ENCODE measurements around the gene TAF3.

Gene TAF3

DNA sequence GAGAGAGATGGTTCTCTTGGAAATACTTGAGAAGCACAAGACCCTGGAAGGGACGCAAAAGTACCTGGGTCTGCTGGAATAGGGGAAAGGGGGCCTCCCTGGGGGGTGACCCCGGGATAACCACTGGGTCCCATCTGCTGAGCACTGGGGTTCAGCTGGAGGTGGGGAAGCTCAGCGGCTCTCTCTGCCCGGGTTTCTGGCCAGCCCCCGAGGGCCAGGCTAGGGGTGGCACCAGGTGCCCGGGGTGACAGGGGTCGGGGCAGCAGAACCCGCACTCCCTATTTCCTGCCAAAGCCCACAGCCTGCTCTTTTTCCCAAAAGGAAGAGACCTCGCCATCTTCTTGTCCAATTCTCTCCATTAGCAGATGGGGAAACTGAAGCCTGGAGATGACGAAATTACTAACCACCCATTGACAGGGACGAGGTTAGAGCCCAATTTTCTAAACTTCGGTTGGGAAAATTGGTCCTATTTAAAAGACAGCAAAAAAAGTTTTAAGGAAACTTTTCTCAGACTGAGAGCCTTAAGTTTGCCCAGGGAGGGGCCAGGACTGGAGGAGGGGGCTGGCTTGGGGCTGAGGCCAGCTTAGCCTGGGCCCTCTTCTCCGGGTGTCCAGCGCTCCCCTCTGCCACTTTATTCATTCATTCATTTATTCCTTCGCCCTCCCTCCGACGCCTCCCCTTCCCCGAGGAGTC lies 218.3 kb downstream of the TAF3 start:
- no peak overlapping the region for H2BK5ac ChIP-seq (ENCODE audit: low read depth, low read length, poor library complexity)
- no peaks in the 10 kb centered on the region for H3K36me3 ChIP-seq (ENCODE audit: control insufficient read depth in 1 of 2, insufficient read depth in 2 of 2, low read length in 2 of 2)
- H3K9me3 ChIP-seq (ENCODE audit: insufficient read depth, low read depth, low read length), result peaks cover 2% of the 10 kb centered on the region
- H3K79me2 ChIP-seq (ENCODE audit: control insufficient read depth, insufficient read depth, low read length, poor library complexity), result no peaks in the 10 kb centered on the region
- no peak overlapping the region for H4K91ac ChIP-seq (ENCODE audit: low read depth, low read length)
- DNase-seq, result no peak
- no peak overlapping the region for H2BK120ac ChIP-seq (ENCODE audit: insufficient read depth, low read length, poor library complexity)
- H4K12ac ChIP-seq (ENCODE audit: low read depth, low read length), result no peak overlapping the region
- H3K4me1 ChIP-seq (ENCODE audit: control insufficient read depth in 1 of 2, insufficient read depth in 2 of 2, low read length in 2 of 2), result peaks cover 14 to 20% of the 10 kb centered on the region in 2 experiments
- no peak overlapping the region for H3K14ac ChIP-seq (ENCODE audit: low read length)
- no peak overlapping the region for H2BK12ac ChIP-seq (ENCODE audit: low read length)
- no peak overlapping the region for H3K18ac ChIP-seq (ENCODE audit: low read length)
- no peak overlapping the region for H2AK5ac ChIP-seq (ENCODE audit: low read length)
- H3K79me1 ChIP-seq (ENCODE audit: low read length), result no peaks in the 10 kb centered on the region
- no peak overlapping the region for H3K9ac ChIP-seq (ENCODE audit: low read length)
- peaks cover 69% of the 10 kb centered on the region for H3K27me3 ChIP-seq (ENCODE audit: insufficient read depth, low read length)
- H3K4me2 ChIP-seq (ENCODE audit: low read length), result no peak overlapping the region
- H3K4ac ChIP-seq (ENCODE audit: low read depth, low read length), result no peak overlapping the region
- H3K27ac ChIP-seq (ENCODE audit: low read depth, low read length), result no peak overlapping the region
- no CpG with 5 or more reads among the region's 18 CpGs for WGBS (ENCODE audit: extremely low coverage, insufficient coverage, insufficient read length)
- no peak overlapping the region for H3K4me3 ChIP-seq (ENCODE audit: low read depth, low read length)
- H2AFZ ChIP-seq (ENCODE audit: insufficient read depth, low read length, poor library complexity), result peak overlapping the region; percentile 52
- no peak overlapping the region for H4K8ac ChIP-seq (ENCODE audit: low read depth, low read length)
- H3K23ac ChIP-seq (ENCODE audit: low read length), result no peak overlapping the region

DNA sequence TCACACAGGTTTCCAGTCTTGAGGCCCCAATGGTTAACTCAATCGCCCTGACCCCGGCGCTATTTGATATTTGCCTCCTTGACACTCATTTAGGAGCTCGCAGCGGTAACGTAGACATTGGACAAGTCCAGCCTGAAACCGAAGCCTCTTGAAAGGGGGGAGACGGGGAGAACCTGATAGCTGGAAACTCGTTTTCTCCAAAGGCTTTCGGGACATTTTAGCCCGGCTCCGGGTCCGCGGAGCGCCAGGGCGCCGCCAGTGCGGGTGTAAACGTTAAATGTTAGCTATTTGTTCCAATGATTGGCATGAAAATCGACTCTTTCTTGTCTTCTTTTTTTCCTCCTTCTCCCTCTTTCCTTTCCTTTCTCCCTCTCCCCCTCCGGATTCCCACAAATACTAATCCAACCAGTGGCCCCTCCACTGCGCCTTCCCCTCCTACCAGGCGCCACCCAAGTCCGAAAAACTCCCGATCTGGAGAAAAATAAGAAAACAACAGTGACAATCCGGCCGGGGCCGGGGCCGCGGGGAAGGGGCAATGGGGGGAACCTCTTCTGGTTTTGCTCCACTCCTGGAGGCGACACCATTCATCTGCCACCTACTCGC lies 219.0 kb downstream of the TAF3 start:
- peak in 1 of 2 donors; percentile 22 for DNase-seq
- WGBS (ENCODE audit: extremely low coverage, insufficient coverage, insufficient read length), result no CpG with 5 or more reads among the region's 32 CpGs

DNA sequence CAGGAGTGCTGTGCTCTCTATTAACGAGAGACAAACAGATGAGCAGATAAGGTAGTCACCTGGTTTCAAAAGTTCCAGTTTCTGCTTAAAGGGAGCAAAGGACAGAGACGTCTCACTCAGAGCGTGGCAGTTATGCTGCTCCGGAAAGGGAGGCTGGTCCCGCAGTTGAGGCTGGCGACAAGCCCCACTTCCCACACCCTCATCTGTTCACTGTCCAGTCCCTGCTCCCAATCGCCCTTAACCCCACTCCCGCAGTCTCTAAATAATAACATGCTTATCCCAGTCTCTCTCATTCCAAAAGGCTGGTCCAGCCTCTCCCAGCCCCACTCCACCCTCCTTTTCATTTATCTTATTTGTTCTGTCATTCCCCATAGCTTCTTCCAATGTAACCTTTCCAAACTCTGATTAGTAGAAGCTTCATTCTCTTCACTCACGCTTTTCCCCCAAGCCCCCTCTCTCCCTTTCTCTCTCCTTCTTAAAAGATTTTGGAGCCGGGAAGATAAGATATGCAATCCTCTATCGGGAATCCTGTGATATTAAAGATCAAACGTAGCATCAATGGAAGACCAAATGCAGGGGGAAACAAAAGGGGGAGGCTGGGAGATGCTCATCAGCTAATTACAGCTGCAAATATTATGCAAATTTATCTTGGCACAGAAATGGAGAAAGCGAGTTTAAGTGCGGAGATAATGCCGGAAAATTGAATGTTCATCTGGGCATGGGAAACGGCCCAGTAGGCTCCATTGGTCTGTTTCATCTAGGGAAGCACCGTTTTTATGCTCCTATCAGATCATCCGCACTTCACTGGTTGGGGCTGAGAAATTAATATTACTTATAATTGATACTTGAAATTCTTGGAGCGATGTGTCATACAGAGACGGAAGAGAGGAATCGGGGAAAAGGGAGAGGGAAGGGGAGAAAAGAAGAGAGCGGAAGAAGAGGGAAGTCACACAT lies 219.9 kb downstream of the TAF3 start:
- peak in 1 of 2 donors; percentile 70 for DNase-seq
- H3K4me1 ChIP-seq (ENCODE audit: control insufficient read depth in 1 of 2, insufficient read depth in 2 of 2, low read length in 2 of 2), result peaks cover 15 to 23% of the 10 kb centered on the region in 2 experiments
- no peak overlapping the region for H3K27ac ChIP-seq (ENCODE audit: low read depth, low read length)

More for the DNA sequence above, 219.0 kb downstream of the TAF3 start:
- Histone ChIP-seq H3K4me1 (ENCODE audit: control insufficient read depth in 1 of 2, insufficient read depth in 2 of 2, low read length in 2 of 2) (peaks cover 14 to 20% of the 10 kb centered on the region in 2 experiments), H3K27me3 (ENCODE audit: insufficient read depth, low read length) (peaks cover 75% of the 10 kb centered on the region), H2BK120ac (ENCODE audit: insufficient read depth, low read length, poor library complexity) (no peak overlapping the region), H2BK12ac (ENCODE audit: low read length) (no peak overlapping the region), H3K4ac (ENCODE audit: low read depth, low read length) (no peak overlapping the region), H2AFZ (ENCODE audit: insufficient read depth, low read length, poor library complexity) (peak overlapping the region; percentile 52), H2BK5ac (ENCODE audit: low read depth, low read length, poor library complexity) (no peak overlapping the region), H4K12ac (ENCODE audit: low read depth, low read length) (no peak overlapping the region), H3K79me2 (ENCODE audit: control insufficient read depth, insufficient read depth, low read length, poor library complexity) (no peaks in the 10 kb centered on the region), H3K14ac (ENCODE audit: low read length) (no peak overlapping the region), H4K8ac (ENCODE audit: low read depth, low read length) (no peak overlapping the region), H3K18ac (ENCODE audit: low read length) (no peak overlapping the region), H3K36me3 (ENCODE audit: control insufficient read depth in 1 of 2, insufficient read depth in 2 of 2, low read length in 2 of 2) (no peaks in the 10 kb centered on the region), H3K4me2 (ENCODE audit: low read length) (peak overlapping the region; percentile 30), H3K9me3 (ENCODE audit: insufficient read depth, low read depth, low read length) (peaks cover 4% of the 10 kb centered on the region), H3K27ac (ENCODE audit: low read depth, low read length) (no peak overlapping the region), H3K23ac (ENCODE audit: low read length) (no peak overlapping the region), H4K91ac (ENCODE audit: low read depth, low read length) (no peak overlapping the region), H2AK5ac (ENCODE audit: low read length) (no peak overlapping the region), H3K79me1 (ENCODE audit: low read length) (no peaks in the 10 kb centered on the region), H3K4me3 (ENCODE audit: low read depth, low read length) (no peak overlapping the region), H3K9ac (ENCODE audit: low read length) (no peak overlapping the region)

GRCh38 chr10:8039321-8039881 lies 221.1 kb downstream of the TAF3 start:
- peak in 1 of 2 donors; percentile 7 for DNase-seq
- H3K79me1 ChIP-seq (ENCODE audit: low read length), result peaks cover 3% of the 10 kb centered on the region
- peaks cover 8% of the 10 kb centered on the region for H3K9me3 ChIP-seq (ENCODE audit: insufficient read depth, low read depth, low read length)
- H3K4me2 ChIP-seq (ENCODE audit: low read length), result no peak overlapping the region
- H3K23ac ChIP-seq (ENCODE audit: low read length), result no peak overlapping the region
- no peak overlapping the region for H3K18ac ChIP-seq (ENCODE audit: low read length)
- no peaks in the 10 kb centered on the region for H3K79me2 ChIP-seq (ENCODE audit: control insufficient read depth, insufficient read depth, low read length, poor library complexity)
- H3K9ac ChIP-seq (ENCODE audit: low read length), result no peak overlapping the region
- no peak overlapping the region for H3K4me3 ChIP-seq (ENCODE audit: low read depth, low read length)
- no peak overlapping the region for H3K4ac ChIP-seq (ENCODE audit: low read depth, low read length)
- H4K12ac ChIP-seq (ENCODE audit: low read depth, low read length), result no peak overlapping the region
- no peak overlapping the region for H4K8ac ChIP-seq (ENCODE audit: low read depth, low read length)
- no peak overlapping the region for H2BK120ac ChIP-seq (ENCODE audit: insufficient read depth, low read length, poor library complexity)
- H3K27me3 ChIP-seq (ENCODE audit: insufficient read depth, low read length), result peaks cover 81% of the 10 kb centered on the region
- no CpG with 5 or more reads among the region's 10 CpGs for WGBS (ENCODE audit: extremely low coverage, insufficient coverage, insufficient read length)
- H3K36me3 ChIP-seq (ENCODE audit: control insufficient read depth in 1 of 2, insufficient read depth in 2 of 2, low read length in 2 of 2), result no peaks in the 10 kb centered on the region
- H2BK12ac ChIP-seq (ENCODE audit: low read length), result no peak overlapping the region
- no peak overlapping the region for H2AK5ac ChIP-seq (ENCODE audit: low read length)
- no peak overlapping the region for H2AFZ ChIP-seq (ENCODE audit: insufficient read depth, low read length, poor library complexity)
- no peak overlapping the region for H2BK5ac ChIP-seq (ENCODE audit: low read depth, low read length, poor library complexity)
- H4K91ac ChIP-seq (ENCODE audit: low read depth, low read length), result no peak overlapping the region
- H3K4me1 ChIP-seq (ENCODE audit: control insufficient read depth in 1 of 2, insufficient read depth in 2 of 2, low read length in 2 of 2), result peaks cover 23 to 26% of the 10 kb centered on the region in 2 experiments
- no peak overlapping the region for H3K14ac ChIP-seq (ENCODE audit: low read length)
- no peak overlapping the region for H3K27ac ChIP-seq (ENCODE audit: low read depth, low read length)

More for the DNA sequence above, 219.9 kb downstream of the TAF3 start:
- H3K18ac ChIP-seq (ENCODE audit: low read length), result no peak overlapping the region
- H3K79me1 ChIP-seq (ENCODE audit: low read length), result no peaks in the 10 kb centered on the region
- H3K36me3 ChIP-seq (ENCODE audit: control insufficient read depth in 1 of 2, insufficient read depth in 2 of 2, low read length in 2 of 2), result no peaks in the 10 kb centered on the region
- no peak overlapping the region for H4K8ac ChIP-seq (ENCODE audit: low read depth, low read length)
- no peak overlapping the region for H4K12ac ChIP-seq (ENCODE audit: low read depth, low read length)
- no peak overlapping the region for H2BK120ac ChIP-seq (ENCODE audit: insufficient read depth, low read length, poor library complexity)
- H3K9me3 ChIP-seq (ENCODE audit: insufficient read depth, low read depth, low read length), result peaks cover 4% of the 10 kb centered on the region
- WGBS (ENCODE audit: extremely low coverage, insufficient coverage, insufficient read length), result no CpG with 5 or more reads among the region's 22 CpGs
- no peaks in the 10 kb centered on the region for H3K79me2 ChIP-seq (ENCODE audit: control insufficient read depth, insufficient read depth, low read length, poor library complexity)
- H2BK5ac ChIP-seq (ENCODE audit: low read depth, low read length, poor library complexity), result no peak overlapping the region
- no peak overlapping the region for H2AFZ ChIP-seq (ENCODE audit: insufficient read depth, low read length, poor library complexity)
- H2BK12ac ChIP-seq (ENCODE audit: low read length), result no peak overlapping the region
- no peak overlapping the region for H3K9ac ChIP-seq (ENCODE audit: low read length)
- no peak overlapping the region for H3K4me3 ChIP-seq (ENCODE audit: low read depth, low read length)
- no peak overlapping the region for H2AK5ac ChIP-seq (ENCODE audit: low read length)
- H4K91ac ChIP-seq (ENCODE audit: low read depth, low read length), result no peak overlapping the region
- no peak overlapping the region for H3K23ac ChIP-seq (ENCODE audit: low read length)
- peak overlapping the region; percentile 13 for H3K4me2 ChIP-seq (ENCODE audit: low read length)
- no peak overlapping the region for H3K4ac ChIP-seq (ENCODE audit: low read depth, low read length)
- H3K27me3 ChIP-seq (ENCODE audit: insufficient read depth, low read length), result peaks cover 84% of the 10 kb centered on the region
- H3K14ac ChIP-seq (ENCODE audit: low read length), result no peak overlapping the region
